PFSK-1 (cell line): ENCODE data around the gene KDM5C.

Source experiments
- FOXP2 ChIP-seq: optimal IDR thresholded peaks from 2 replicates; pipeline ENCODE3; 2011; ENCODE audit warnings: borderline replicate concordance, control low read depth, inconsistent platforms; ENCODE audit not compliant: insufficient read depth; ENCODE audit errors: extremely low read length, extremely low read depth
- POLR2AphosphoS5 ChIP-seq: IDR thresholded peaks from 2 replicates; pipeline ENCODE4 v1.6.1; 2012; ENCODE audit warnings: low read depth, mild to moderate bottlenecking, control low read depth, low read length, moderate library complexity
- REST ChIP-seq, 2 experiments: IDR thresholded peaks; 2 replicates each; pipeline versions ENCODE4 v1.6.1 to v1.8.0; 2011 to 2012; ENCODE audit warnings: low read depth in 2 of 2, low read length in 2 of 2, control low read depth in 1 of 2, inconsistent platforms in 1 of 2, mild to moderate bottlenecking in 1 of 2, moderate library complexity in 1 of 2; ENCODE audit not compliant: insufficient read depth in 1 of 2
- SIN3A ChIP-seq: IDR thresholded peaks from 2 replicates; pipeline ENCODE4 v1.6.1; 2012; ENCODE audit warnings: mild to moderate bottlenecking, low read length, moderate library complexity, borderline replicate concordance; ENCODE audit not compliant: insufficient read depth
- TAF1 ChIP-seq: IDR thresholded peaks from 2 replicates; pipeline ENCODE4 v1.6.1; 2012; ENCODE audit warnings: low read length, control low read depth, borderline replicate concordance; ENCODE audit not compliant: insufficient read depth

Gene KDM5C

GRCh38 chrX:53171356-53171755, 53.7 kb downstream of the KDM5C start:
- TF ChIP-seq SIN3A (no peak), REST (IDR thresholded peaks at IDR 0.05; ENCODE audit: insufficient read depth in 1 of 2, low read depth in 2 of 2, low read length in 2 of 2) (no peak), TAF1 (no peak), FOXP2 (no peak), POLR2AphosphoS5 (no peak)

- TF ChIP-seq POLR2AphosphoS5 (no peak), SIN3A (no peak), FOXP2 (no peak), REST (IDR thresholded peaks at IDR 0.05; ENCODE audit: insufficient read depth in 1 of 2, low read depth in 2 of 2, low read length in 2 of 2) (no peak), TAF1 (no peak)
These were observed 58.9 kb downstream of the KDM5C start for GRCh38 chrX:53166103-53166502.

- TF ChIP-seq SIN3A = no peak
- no peak for TF ChIP-seq POLR2AphosphoS5
- TF ChIP-seq FOXP2 = no peak
- TF ChIP-seq REST (IDR thresholded peaks at IDR 0.05; ENCODE audit: insufficient read depth in 1 of 2, low read depth in 2 of 2, low read length in 2 of 2) = no peak
- no peak for TF ChIP-seq TAF1
These were observed 61.6 kb downstream of the KDM5C start for GRCh38 chrX:53163436-53163835.

GRCh38 chrX:53160297-53160983, 64.6 kb downstream of the KDM5C start:
- TF ChIP-seq REST (IDR thresholded peaks at IDR 0.05; ENCODE audit: insufficient read depth in 1 of 2, low read depth in 2 of 2, low read length in 2 of 2) (no peak), POLR2AphosphoS5 (no peak), SIN3A (no peak), FOXP2 (no peak), TAF1 (no peak)

GRCh38 chrX:53159184-53159583, 65.8 kb downstream of the KDM5C start:
- TF ChIP-seq TAF1 (no peak), POLR2AphosphoS5 (no peak), FOXP2 (no peak), SIN3A (no peak), REST (IDR thresholded peaks at IDR 0.05; ENCODE audit: insufficient read depth in 1 of 2, low read depth in 2 of 2, low read length in 2 of 2) (no peak)
